Activated B cell treated with CpG ODN at 0.5 μM for 24 hours (primary cell): ENCODE results near the gene IQSEC1. TPM values are rescaled to one million over a fixed set of nuclear protein-coding genes. Genes with fewer than 3 reads are reported as not detected.

Experiments
- ATAC-seq: fragments of 200-7000 bp; cut with Tn5 transposase; one replicate; pipeline ENCODE4 v1.10.0; 2021; ENCODE audit warnings: low read depth, mild to moderate bottlenecking, moderate library complexity
- CTCF ChIA-PET: fragments of 350-600 bp; sonication (Branson Sonifier 250); formaldehyde crosslinking; loops from one replicate; lab custom pipeline; 2021; ENCODE audit warnings: antibody characterized with exemption; lab: Charles Lee
- POLR2A ChIA-PET: fragments of 350-600 bp; sonication (Branson Sonifier 250); formaldehyde crosslinking; loops from one replicate; lab custom pipeline; 2021; ENCODE audit warnings: antibody characterized with exemption; lab: Charles Lee
- DNase-seq: peaks from one replicate; pipeline ENCODE4 v3.0.0; 2022
- H3K27ac Mint-ChIP-seq: one replicate; pipeline ENCODE4 v1.8.0; 2020; ENCODE audit warnings: mixed read lengths
- H3K27me3 Mint-ChIP-seq: one replicate; pipeline ENCODE4 v1.8.0; 2021; ENCODE audit warnings: mixed read lengths
- H3K36me3 Mint-ChIP-seq: one replicate; pipeline ENCODE4 v1.8.0; 2021; ENCODE audit warnings: low read depth, mixed read lengths
- H3K4me1 Mint-ChIP-seq: one replicate; pipeline ENCODE4 v1.8.0; 2021; ENCODE audit warnings: mixed read lengths
- H3K4me3 Mint-ChIP-seq: one replicate; pipeline ENCODE4 v1.8.0; 2020; ENCODE audit warnings: mild to moderate bottlenecking, mixed read lengths
- H3K9me3 Mint-ChIP-seq: one replicate; pipeline ENCODE4 v1.8.0; 2020; ENCODE audit warnings: mixed read lengths
- intact Hi-C: fragments of 100-400 bp; cut with micrococcal nuclease; formaldehyde crosslinking; loops from one replicate; pipeline ENCODE4 v1.15.1; 2024
- total RNA-seq: library from RNA; stranded (reverse); gene quantifications from 2 replicates; pipeline ENCODE4 v1.2.3, GENCODE V29; 2022
- TF ChIP-seq, protein P1 (sequence below): fragments of 200-600 bp; IDR thresholded peaks from one replicate; pipeline ENCODE4 v1.8.0; 2022; ENCODE audit warnings: antibody characterized with exemption, mild to moderate bottlenecking

The IQSEC1 gene
- total RNA-seq, 1 donor from 2014 or later: 296 TPM

GRCh38 chr3:13074006-13074375 is 762 bp upstream of the IQSEC1 start:
- CTCF ChIA-PET: interaction anchor here (0.9 kb wide), 1 partner anchor 18 kb away, joined by 4 read pairs; no protein-coding TSS in a partner anchor
- Mint-ChIP-seq H3K4me1 (peaks cover 62% of the 10 kb centered on the region), H3K36me3 (no peaks in the 10 kb centered on the region), H3K4me3 (peak overlapping the region; percentile 86), H3K27ac (peak overlapping the region; percentile 46), H3K9me3 (no peaks in the 10 kb centered on the region), H3K27me3 (no peaks in the 10 kb centered on the region)
- DNase-seq (no peak), ATAC-seq (no peak)
- POLR2A ChIA-PET: interaction anchor here (0.9 to 3.2 kb wide), 8 partner anchors 8 to 378 kb away, joined by 3 to 17 read pairs (median 6); no protein-coding TSS in a partner anchor
- intact Hi-C loops: no loop called here
- TF ChIP-seq, protein P1, sequence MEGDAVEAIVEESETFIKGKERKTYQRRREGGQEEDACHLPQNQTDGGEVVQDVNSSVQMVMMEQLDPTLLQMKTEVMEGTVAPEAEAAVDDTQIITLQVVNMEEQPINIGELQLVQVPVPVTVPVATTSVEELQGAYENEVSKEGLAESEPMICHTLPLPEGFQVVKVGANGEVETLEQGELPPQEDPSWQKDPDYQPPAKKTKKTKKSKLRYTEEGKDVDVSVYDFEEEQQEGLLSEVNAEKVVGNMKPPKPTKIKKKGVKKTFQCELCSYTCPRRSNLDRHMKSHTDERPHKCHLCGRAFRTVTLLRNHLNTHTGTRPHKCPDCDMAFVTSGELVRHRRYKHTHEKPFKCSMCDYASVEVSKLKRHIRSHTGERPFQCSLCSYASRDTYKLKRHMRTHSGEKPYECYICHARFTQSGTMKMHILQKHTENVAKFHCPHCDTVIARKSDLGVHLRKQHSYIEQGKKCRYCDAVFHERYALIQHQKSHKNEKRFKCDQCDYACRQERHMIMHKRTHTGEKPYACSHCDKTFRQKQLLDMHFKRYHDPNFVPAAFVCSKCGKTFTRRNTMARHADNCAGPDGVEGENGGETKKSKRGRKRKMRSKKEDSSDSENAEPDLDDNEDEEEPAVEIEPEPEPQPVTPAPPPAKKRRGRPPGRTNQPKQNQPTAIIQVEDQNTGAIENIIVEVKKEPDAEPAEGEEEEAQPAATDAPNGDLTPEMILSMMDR: no peak

DNA sequence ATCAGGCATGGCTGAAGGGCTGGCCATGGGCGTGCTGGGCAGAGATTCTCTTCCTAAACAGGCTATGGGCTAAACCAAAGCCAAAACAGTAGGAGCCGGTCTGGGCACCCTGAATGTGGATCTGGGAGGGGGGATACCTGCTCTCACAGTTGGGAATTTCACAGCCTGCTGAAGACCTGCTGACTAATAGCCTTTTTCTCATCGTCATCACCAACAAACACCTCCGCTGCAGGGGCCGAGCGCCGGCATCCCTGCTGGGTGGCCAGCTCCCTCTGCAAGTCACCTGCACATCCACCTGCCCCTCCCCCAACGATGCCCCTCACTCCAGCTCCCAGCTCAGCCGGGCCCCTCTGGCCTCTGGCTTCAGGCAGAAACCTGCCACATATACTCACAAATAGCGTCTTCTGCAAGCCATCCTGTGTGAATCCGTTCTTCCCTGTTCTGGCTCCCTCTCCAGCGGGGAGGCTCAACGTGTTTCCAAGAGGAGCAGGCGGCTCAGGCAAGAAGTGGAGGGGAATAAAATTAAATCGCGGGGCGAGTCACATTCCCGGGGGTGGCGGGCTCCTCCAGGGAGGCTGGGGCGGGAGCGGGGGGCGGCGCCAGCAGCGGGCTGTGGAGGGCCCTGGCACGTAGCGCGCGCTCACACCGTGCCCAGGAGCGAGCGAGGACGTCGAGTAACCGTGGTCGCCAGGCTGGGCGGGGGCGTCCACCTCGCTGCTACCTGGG is 466 bp downstream of the IQSEC1 start:
- intact Hi-C loops: loop anchor here (1.0 to 2.0 kb wide), 6 partner anchors 12 to 380 kb away; no protein-coding TSS in a partner anchor

DNA sequence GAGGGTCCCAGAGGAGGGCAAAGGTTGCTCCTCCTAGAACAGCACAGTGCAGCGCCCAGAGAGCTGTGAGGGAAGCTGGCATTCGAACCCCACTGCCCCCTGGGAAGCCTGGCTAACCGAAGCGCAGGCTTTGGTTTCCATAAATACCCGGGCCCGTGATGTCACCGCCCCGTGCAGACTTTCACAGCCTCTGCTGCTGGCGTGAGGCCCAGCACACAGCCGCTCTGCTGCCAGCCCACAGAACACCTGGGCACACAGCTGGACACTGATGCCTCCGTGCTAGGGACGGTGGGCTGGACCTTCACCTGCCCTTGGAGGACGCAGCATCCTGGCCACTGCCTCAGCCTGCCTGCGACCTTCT is 1.0 kb downstream of the IQSEC1 start:
- H3K27ac Mint-ChIP-seq: peak overlapping the region; percentile 85
- ATAC-seq: peak; percentile 64
- DNase-seq: peak; percentile 62
- POLR2A ChIA-PET: interaction anchor here (0.8 to 3.2 kb wide), 11 partner anchors 12 to 260 kb away, joined by 3 to 32 read pairs (median 5); no protein-coding TSS in a partner anchor
- CTCF ChIA-PET: interaction anchor here (0.9 to 1.3 kb wide), 3 partner anchors 20 to 77 kb away, joined by 3 to 4 read pairs (median 4); no protein-coding TSS in a partner anchor
- H3K4me3 Mint-ChIP-seq: peak overlapping the region; percentile 86
- H3K4me1 Mint-ChIP-seq: peaks cover 65% of the 10 kb centered on the region
- intact Hi-C loops: loop anchor here (1.0 to 2.0 kb wide), 4 partner anchors 12 to 380 kb away; no protein-coding TSS in a partner anchor
- TF ChIP-seq, protein P1: no peak
- no peaks in the 10 kb centered on the region for H3K27me3 Mint-ChIP-seq
- H3K36me3 Mint-ChIP-seq: no peaks in the 10 kb centered on the region
- no peaks in the 10 kb centered on the region for H3K9me3 Mint-ChIP-seq

More for the DNA sequence above, 466 bp downstream of the IQSEC1 start:
- ChIA-PET POLR2A (interaction anchor here (0.9 to 3.2 kb wide), 12 partner anchors 9 to 260 kb away, joined by 3 to 32 read pairs (median 5); no protein-coding TSS in a partner anchor), CTCF (interaction anchor here (0.9 to 1.3 kb wide), 3 partner anchors 19 to 78 kb away, joined by 3 to 4 read pairs (median 4); no protein-coding TSS in a partner anchor)
- peak overlapping the region; percentile 86 for H3K4me3 Mint-ChIP-seq
- no peaks in the 10 kb centered on the region for H3K27me3 Mint-ChIP-seq
- H3K36me3 Mint-ChIP-seq: no peaks in the 10 kb centered on the region
- no peaks in the 10 kb centered on the region for H3K9me3 Mint-ChIP-seq
- ATAC-seq (peak; percentile 25), DNase-seq (no peak)
- peaks cover 61% of the 10 kb centered on the region for H3K4me1 Mint-ChIP-seq
- peak overlapping the region; percentile 85 for H3K27ac Mint-ChIP-seq
- TF ChIP-seq, protein P1: no peak

DNA sequence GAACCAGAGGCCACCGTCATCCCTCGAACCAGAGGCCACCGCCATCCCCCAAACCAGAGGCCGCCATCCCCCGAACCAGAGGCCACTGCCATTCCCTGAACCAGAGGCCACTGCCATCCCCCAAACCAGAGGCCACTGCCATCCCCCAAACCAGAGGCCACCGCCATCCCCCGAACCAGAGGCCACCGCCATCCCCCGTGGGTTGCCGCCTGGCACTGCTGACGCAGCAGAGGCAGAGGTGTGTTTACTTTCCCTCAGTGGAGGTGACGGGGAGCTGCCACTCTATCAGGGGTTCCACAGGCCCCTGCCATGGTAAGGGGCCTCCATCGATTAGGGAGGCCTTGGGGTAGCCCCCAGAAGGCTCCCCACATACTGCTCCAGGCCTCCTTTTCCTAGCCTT is 1.5 kb downstream of the IQSEC1 start:
- ChIA-PET POLR2A (interaction anchor here (0.6 to 3.2 kb wide), 13 partner anchors 12 to 261 kb away, joined by 3 to 32 read pairs (median 5); no protein-coding TSS in a partner anchor), CTCF (interaction anchor here (0.9 to 1.3 kb wide), 4 partner anchors 20 to 77 kb away, joined by 3 to 4 read pairs (median 4); no protein-coding TSS in a partner anchor)
- Mint-ChIP-seq H3K4me3 (peak overlapping the region; percentile 86), H3K27me3 (no peaks in the 10 kb centered on the region), H3K4me1 (peaks cover 70% of the 10 kb centered on the region), H3K9me3 (no peaks in the 10 kb centered on the region), H3K36me3 (no peaks in the 10 kb centered on the region), H3K27ac (peak overlapping the region; percentile 85)
- DNase-seq: no peak
- intact Hi-C loops: loop anchor here (1.0 to 2.0 kb wide), 4 partner anchors 13 to 381 kb away; no protein-coding TSS in a partner anchor
- TF ChIP-seq, protein P1: no peak
- no peak for ATAC-seq
